Dedifferentiated amniotic fluid mesenchymal stem cell (primary cell): ENCODE results near the gene PSMB5.

Source experiments
- DNase-seq: peaks from one replicate; pipeline ENCODE4 v3.0.0-alpha.2; 2016; ENCODE audit errors: extremely low spot score

Gene PSMB5

GRCh38 chr14:23058654-23059504, 24.2 kb upstream of the PSMB5 start:
- DNase-seq, result no peak

- DNase-seq, result peak; percentile 81
Measured at GRCh38 chr14:23057757-23058653, 23.3 kb upstream of the PSMB5 start.

GRCh38 chr14:23056956-23057756, 22.5 kb upstream of the PSMB5 start, which contains the start of gene CDH24:
Gene CDH24 (minus strand): TSS chr14:23057520. CDS start chr14:23055733, 1,787 bp downstream.
- no peak for DNase-seq

- DNase-seq, result no peak
Measured at GRCh38 chr14:23056145-23056955, 21.6 kb upstream of the PSMB5 start.

GRCh38 chr14:23055621-23056144, 21.0 kb upstream of the PSMB5 start:
- no peak for DNase-seq

- DNase-seq, result no peak
Measured at GRCh38 chr14:23055147-23055550, 20.4 kb upstream of the PSMB5 start.

GRCh38 chr14:23054000-23054811, 19.5 kb upstream of the PSMB5 start:
- no peak for DNase-seq

- DNase-seq, result no peak
Measured at GRCh38 chr14:23053426-23053825, 18.7 kb upstream of the PSMB5 start.

- no peak for DNase-seq
Measured at GRCh38 chr14:23052671-23053070, 18.0 kb upstream of the PSMB5 start.

- no peak for DNase-seq
Measured at GRCh38 chr14:23052182-23052623, 17.5 kb upstream of the PSMB5 start.

- no peak for DNase-seq
Measured at GRCh38 chr14:23051141-23052057, 16.7 kb upstream of the PSMB5 start.

GRCh38 chr14:23049011-23049410, 14.3 kb upstream of the PSMB5 start:
- DNase-seq, result no peak

GRCh38 chr14:23047751-23048693, 13.3 kb upstream of the PSMB5 start:
- no peak for DNase-seq

GRCh38 chr14:23047034-23047634, 12.4 kb upstream of the PSMB5 start:
- DNase-seq, result no peak

- DNase-seq, result no peak
Measured at GRCh38 chr14:23045419-23046357, 11.0 kb upstream of the PSMB5 start.

- DNase-seq, result no peak
Measured at GRCh38 chr14:23044840-23045239, 10.1 kb upstream of the PSMB5 start.
